SW 1271 (cell line): ENCODE measurements around the gene CALHM3.
"Not testable (repeated sequence)": the region's sequence is repeated elsewhere in the genome, so short reads cannot be mapped to it uniquely, and the experiment has no call there.

Experiments used
- DNase-seq, 2 experiments: peaks; one replicate each; lab custom pipeline; 2025; lab: John Stamatoyannopoulos, UW

Gene CALHM3

DNA sequence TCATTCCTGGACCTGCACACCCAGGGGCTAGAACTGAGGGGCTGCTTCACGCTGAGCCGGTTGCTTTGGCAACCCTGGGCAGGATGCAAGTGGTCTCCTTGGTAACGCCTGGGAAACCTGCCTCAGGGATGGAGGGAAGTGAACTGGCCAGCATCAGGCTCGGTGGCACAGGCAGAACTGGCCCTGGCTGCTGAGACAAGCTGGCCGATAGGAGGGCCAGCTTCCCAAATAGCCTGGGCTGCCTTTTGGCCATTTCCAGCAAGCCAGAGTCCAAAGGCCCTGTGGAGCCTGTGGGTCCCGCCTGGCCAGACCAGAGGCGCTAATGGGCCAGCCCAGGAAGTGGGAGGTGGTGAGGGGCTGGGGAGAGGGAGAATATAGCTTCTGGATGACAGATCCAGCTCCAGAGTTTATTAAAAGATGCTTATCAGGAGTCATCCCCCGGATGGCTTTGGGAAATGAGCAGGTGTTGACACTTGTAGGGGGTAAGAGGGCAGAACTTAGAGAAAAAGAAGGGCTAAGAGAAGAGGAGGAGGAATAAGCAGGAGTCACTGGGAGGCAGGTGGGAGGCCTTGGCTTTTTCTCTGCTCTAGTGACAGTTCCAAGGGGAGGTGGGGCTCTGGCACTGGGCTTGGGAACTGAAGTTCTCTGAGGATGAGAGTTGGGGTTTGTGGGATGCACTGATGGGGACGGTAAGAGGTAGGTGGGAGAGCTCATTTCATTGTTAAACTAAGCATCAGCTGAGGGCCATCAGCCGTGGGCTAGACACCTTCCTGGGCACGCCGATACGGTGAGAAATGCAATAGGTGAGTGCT lies 24.0 kb upstream of the CALHM3 start:
- no peak for DNase-seq

DNA sequence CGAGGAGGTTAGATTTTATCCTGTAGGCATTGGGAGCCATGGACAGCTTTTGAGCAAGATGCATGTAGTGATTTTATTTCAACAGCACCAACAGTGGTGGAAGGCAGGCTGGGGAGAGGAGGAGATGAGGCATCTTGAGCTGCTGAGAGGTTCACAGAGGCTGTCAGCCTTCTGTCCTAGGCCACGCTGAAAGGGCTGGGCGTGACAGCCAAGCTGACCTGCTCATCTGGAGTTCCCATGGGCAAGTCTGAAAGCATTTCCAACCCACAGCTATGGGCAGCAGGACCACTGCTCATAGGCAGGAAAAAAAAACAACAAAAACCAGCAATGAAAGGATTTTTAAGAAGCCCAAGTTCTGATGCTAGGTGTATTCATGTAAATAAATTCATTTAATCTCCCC lies 22.1 kb upstream of the CALHM3 start:
- no peak for DNase-seq

DNA sequence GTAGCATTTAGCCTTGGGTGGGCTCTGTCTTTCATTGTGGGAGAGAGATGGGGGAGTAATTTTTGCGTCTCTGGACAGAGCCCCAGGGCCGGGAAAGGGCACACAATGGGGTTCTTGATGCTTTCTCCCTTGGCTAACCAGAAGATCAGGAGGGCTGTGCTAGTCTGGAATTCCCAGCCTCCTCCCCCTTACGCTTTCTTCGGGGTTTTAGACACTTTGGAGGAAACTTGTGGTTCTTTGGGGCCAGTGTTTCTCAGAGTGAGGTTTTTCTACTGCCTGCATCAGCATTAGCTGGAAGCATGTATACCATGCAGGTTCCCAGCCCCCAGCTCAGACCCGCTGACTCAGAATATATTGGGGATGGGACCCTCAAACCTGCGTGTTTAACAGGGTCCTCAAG lies 21.4 kb upstream of the CALHM3 start:
- no peak for DNase-seq

- no peak for DNase-seq
Observed at GRCh38 chr10:103499881-103500280, 20.8 kb upstream of the CALHM3 start.

DNA sequence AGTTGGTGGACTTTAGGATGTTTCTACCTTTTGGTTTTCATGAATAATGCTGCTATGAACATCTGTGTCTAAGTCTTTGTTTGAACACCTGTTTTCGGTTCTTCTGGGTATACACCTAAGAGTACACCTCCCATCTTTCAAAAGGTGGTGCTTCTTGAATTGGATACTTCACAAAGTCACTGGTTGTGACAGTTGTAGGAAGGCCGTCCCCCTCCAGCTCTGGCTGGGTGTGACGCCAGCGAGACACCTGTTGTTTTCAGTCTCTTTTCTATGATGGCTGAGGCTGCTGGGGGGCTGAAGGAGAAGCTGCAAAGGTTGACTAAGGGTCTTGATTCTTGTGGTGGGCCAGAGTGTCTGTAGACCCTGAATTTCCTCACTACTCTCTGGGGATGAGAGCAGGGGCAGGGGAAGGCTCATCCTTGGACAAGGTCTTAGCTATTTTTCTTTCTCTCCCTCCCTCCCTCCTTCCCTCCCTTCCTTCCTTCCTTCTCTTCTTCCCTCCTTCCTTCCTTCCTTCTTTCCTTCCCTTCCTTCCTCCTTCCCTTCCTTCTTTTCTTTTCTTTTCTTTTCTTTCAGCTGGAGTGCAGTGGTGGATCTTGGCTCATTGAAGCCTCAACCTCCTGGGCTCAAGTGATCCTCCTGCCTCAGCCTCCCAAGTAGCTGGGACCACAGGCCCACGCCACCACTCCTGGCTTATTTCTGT lies 20.0 kb upstream of the CALHM3 start:
- no peak for DNase-seq

GRCh38 chr10:103497161-103497915 lies 18.3 kb upstream of the CALHM3 start:
- no peak for DNase-seq

- no peak for DNase-seq
Observed at GRCh38 chr10:103495321-103495720, 16.3 kb upstream of the CALHM3 start.

GRCh38 chr10:103493916-103494877 lies 15.2 kb upstream of the CALHM3 start:
- DNase-seq = no peak

GRCh38 chr10:103493362-103493915 lies 14.4 kb upstream of the CALHM3 start, which contains the start of gene NEURL1:
TSS of gene NEURL1 (plus strand) at chr10:103493705. CDS start at chr10:103494388, 683 bp downstream.
- DNase-seq = no peak

GRCh38 chr10:103492655-103493261 lies 13.7 kb upstream of the CALHM3 start:
- no peak for DNase-seq

- DNase-seq = peak in 1 of 2 experiments; percentile 61
Observed at GRCh38 chr10:103491729-103492364, 12.8 kb upstream of the CALHM3 start.

- no peak for DNase-seq
Observed at GRCh38 chr10:103490986-103491314, 11.9 kb upstream of the CALHM3 start.

DNA sequence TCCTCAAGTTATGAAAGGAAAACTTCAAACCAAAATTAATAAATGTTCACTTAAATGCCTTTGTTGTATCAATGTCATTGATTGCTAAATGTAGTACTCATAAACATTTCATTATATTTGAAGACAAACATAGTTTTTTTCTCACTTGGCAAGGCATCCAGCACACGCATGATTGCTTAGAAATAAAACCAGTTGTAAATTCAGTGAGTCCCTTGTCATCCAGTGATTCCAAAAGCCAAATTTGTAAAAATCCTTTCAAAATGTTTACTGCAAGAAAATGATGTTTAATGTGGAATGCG lies 8.3 kb upstream of the CALHM3 start:
- no peak for DNase-seq

GRCh38 chr10:103486635-103487409 lies 7.8 kb upstream of the CALHM3 start:
- not testable (repeated sequence) for DNase-seq

- peak in 1 of 2 experiments; percentile 46 for DNase-seq
Observed at GRCh38 chr10:103481974-103482531, 3.0 kb upstream of the CALHM3 start.

- no peak for DNase-seq
Observed at GRCh38 chr10:103480521-103480920, 1.5 kb upstream of the CALHM3 start.

- no peak for DNase-seq
Observed at GRCh38 chr10:103478671-103479070, 369 bp downstream of the CALHM3 start.

DNA sequence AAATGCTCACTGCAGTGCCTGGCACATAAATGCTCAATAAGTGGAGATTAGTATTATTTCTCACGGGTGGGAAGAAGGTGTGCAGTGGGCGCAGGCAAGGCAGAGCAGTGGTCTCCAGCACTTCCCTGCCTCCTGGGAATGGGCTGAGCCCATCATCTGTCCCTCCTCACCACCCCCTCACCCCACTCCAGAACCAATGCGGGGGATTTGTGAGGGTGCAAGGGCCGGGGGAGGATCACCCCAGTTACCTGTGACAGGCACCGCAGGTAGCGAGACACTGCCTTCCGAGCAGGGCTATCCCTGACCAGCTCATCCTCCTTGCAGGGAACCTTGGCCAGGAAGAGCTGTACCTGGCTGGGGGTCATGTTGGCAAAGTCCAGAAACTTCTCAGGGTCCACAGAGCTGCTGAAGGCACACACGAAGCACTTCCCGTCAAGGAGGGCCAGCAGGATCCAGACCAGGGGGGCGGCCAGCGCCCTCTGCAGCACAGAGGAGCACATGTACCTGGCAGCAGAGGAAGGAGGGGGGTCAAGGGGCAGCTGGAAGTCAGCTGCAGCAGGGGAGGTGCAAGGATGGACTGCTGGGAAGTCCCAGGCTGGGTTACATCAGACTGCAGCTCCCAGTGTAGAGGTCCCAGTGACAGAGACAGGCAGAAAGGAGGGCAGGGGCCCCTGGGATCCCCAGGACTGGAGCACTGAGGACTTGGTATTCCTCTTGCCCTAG lies 2.8 kb downstream of the CALHM3 start:
- DNase-seq = no peak

DNA sequence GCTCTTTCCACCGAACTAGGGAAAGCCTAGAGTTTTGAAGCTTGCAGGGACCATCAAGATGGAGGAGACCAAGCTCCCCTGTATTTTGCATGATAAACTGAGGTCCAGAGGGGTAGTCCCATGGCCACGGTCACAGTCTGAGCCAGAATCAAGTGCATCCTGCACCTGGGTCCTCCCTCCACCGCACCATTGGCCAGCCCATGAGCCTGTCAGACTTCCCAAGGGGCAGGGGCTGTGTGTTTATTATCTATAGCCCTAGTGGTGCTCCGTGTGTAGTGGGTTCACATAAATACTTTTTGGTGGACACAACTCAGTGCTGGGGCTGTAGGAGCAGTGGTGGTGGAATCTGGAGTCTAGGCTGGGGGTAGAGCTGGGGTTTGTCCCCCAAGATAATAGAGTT lies 3.6 kb downstream of the CALHM3 start:
- DNase-seq = no peak
